GM21786 (cell line): ENCODE data around the gene ZFYVE26.
"Not testable (repeated sequence)": the region's sequence is repeated elsewhere in the genome, so short reads cannot be mapped to it uniquely, and the experiment has no call there.

Source experiments
- ATAC-seq: cut with Tn5 transposase; IDR thresholded peaks from one replicate; pipeline ENCODE4 v1.9.1; 2021; ENCODE audit not compliant: unreplicated experiment

ZFYVE26 gene

DNA sequence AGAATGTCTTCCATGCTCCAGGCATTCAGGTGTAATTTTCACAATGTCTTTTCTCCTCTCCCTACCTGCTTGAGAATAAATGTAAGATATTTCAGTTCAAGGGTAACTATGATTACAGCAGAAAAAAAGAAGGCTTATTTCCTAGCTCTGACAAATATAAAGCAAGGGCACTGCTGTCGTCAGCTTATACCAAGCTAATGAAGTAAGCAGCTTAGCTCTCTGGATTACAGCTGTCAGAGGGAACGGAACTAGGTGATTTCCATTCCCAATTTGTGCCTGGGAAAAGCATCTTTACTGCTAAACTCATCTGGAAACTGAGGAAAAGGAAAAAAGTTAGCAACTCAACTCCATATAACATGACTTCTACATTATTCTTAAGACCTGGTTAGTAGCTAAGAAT lies 56.5 kb downstream of the ZFYVE26 start:
- ATAC-seq: no peak

DNA sequence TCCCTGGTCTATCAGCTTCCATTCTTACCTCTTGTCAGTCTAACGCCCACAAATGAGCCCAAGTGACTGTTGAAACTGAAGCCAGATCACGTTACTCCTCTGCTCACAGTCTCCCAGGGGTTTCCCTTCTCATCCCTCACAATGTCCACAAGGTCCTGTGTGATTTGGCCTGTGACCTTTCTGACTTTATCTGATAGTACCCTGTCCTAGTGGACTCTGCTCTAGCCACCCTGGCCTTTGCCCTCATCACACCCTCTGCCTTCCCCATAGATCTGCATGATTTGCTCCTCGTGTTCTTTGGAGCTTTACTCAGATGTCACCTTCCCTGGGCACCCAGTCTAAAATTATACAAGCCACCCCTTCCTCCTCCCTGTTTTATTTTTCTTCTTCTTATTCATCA lies 59.2 kb downstream of the ZFYVE26 start:
- ATAC-seq: no peak

DNA sequence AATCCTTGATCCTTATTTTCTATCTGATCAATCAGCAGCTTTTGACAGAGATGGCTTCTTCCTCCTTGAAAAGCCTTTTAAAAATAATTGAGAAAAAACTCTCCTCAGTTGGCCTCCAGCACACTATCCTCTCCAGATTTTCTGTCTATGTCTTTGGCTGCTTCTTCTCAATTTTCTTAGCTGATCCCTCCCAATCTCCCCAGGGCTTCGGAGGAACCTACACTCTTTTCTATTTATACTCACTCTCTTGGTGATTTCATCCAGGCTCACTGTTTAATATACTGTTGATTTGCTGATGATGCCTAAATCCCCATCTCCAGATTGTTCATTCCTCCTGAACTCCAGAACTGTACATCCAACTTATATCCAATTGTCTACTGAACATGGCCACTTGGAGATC lies 59.9 kb downstream of the ZFYVE26 start:
- ATAC-seq: no peak

DNA sequence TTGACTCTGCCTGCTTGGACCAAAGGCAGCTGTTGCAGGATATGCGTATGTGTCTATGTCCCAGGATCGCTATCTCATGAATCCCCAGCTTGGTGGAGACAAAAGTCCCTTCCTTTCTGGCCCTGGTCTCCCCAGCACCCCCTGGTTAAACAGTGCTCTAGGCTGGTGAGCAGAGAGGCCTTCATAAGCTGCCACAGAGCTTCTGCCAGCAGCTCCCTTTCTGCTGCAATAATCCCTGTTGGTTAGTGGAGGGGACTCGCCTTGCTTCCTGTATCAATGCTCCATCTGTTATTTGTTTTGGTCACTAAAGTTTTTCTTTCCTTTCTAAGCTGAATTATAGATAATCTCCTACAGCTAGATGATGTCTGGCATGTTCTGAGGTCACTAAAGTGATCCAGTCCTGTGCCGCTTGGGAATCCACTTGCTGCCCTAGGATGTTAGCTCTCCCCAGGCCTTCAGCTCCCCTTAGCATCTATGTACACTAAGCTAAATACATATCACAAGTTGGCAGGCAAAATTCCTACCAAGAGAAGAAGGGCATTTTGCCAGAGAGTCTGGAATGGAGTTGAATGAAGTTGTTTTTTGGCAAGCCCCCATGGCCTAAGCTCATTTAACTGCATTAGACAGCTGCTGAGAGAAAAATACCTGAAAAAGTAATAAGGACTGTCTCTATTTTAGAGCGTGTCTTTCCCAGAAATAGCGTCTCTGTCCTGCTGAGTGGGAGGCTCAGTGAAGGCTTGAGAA lies 66.9 kb downstream of the ZFYVE26 start:
- no peak for ATAC-seq

DNA sequence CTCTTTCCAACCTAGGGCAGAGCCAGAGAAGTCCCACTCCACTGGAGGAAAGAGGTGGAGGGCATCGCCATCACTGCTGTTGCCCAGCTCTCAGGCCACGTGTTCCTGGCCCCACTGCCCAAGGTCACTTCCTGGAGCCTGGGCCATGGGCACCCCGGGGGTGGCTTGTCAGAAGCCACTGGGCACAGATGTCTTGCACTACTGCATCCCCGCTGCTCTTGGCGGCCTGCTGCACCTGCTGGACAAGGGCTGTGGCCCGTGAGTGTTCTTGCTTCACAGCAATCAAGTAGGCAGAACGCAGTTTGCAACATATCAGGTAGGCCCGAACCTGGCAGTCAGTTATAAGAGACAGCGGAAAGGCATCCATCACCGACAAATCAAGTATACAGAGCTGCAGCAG lies 68.1 kb downstream of the ZFYVE26 start:
- no peak for ATAC-seq

DNA sequence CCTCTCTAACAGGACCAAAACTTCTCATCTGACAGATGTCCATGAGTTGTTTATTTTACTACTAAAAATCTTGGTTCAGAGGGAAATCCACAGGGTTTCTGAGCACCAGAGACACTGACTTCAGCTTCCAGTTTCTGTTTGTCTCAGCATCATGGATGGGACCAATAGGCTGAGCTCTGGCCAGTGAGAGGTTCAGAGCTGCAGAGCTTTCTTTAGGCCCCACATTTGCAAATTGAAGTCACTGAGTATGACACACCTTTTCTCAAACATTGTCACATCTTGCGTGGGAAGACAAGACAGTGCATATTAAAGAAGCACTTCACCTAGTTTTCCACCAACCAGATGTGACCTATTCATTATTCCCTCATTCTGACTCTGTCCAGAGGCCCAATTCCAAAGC lies 69.5 kb downstream of the ZFYVE26 start:
- ATAC-seq: no peak

DNA sequence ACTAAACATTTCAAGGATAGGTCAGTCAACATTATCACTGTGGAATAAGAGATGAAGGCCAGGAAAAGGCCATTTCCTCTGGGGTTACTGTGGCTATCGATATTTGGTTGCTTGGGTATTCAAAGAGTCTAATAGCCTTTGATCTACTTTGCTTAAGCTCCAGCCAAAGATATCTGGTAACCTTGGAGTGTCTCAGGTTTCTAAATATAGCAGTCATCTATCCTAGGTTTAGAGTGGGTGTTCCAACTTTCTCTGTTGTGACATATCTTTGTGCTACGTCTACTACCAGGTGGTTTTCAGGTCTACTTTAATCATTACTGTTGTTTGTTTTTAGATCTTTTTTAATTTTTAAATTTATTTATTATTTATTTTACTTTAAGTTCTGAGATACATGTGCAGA lies 72.3 kb downstream of the ZFYVE26 start:
- ATAC-seq: no peak

DNA sequence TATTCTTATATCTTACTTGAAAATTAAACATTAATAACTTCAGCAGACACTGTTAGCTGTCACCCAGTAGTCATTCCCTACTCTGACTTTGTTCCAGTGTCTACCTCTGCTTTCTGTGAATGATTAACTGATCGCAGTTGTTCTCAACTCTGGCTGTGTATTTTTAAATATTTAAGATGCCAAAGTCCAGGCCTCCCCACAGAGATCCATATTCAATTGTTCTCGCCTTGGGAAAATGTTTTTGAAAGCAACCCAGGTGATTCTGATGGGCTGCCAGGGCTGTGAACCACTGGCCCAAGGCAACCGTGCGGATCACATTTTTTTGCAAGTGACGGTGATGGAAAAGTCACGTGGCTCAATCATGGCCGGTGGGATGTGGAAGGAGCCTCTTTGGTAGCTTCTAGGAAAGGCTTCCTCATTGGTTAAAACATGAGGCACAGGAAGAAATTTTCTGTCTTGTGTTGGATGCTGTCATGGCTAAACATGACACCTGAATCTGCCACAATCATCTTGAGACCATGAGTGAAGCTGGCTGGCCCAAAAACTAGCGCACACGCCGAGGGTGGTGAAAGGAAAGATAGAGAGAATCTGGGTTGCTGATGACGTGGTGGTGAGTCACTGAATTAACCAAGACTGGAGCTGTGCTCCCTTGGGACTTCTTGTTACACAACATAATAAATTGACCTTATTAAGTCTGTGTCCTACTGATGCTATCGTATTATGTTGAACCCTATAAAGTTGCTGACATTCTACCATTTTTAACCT lies 77.5 kb downstream of the ZFYVE26 start:
- ATAC-seq: no peak

DNA sequence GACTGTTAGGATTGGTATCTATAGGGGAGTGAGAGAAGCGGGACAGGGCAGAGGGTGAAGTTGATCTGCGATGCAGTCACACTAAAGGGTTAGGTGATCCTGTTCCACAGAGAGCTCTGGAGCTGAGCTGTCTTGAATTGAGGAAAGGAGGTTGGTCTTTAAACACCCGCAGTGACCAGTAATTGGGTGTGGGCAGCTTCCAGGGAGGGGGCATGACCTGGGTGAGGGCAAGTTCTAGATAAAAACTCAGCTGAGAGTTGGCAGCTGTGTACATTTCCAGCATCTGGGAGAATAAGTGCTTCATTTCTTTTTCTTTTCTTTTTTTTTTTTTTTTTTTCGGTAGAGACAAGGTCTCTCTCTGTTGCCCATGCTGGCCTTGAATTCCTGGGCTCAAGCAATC lies 79.6 kb downstream of the ZFYVE26 start:
- ATAC-seq: no peak

DNA sequence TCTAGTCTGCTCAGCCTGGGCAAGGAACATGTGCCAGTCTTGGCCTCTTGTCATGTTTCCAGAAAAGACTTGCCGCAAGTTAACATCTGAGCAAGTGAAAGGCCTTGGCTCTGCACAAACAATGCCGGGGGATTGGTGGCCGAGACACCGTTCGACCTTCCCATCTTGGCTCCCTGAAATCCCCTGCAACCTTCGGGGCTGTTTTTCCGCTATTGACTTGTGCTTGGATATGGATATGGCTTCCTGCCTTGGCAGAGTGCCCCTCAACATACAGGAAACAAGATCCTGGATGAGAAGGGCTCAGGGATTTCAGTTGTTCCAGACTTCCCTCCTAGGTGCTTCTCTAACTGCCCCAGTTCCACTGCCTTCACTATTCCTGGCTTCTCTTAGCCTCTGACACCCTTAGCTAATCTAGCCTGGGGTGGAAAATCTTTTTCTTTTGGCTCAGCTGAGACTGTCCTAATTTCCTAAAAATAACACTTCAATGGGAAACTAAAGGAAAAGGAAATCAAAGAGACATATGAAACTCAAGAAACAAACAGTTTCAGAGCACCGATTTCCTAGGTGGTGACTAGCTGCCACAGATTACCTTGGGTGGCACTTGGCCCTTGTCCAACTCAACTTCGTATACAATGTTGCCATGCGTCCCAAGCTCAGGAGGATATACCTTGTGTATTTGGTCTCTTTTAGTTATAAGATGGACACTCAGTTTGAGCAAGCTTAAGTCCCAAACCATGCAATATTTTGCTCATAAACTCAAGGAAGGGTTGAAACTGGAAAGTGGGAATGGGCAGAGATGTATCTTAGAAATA lies 80.8 kb downstream of the ZFYVE26 start:
- ATAC-seq: no peak

DNA sequence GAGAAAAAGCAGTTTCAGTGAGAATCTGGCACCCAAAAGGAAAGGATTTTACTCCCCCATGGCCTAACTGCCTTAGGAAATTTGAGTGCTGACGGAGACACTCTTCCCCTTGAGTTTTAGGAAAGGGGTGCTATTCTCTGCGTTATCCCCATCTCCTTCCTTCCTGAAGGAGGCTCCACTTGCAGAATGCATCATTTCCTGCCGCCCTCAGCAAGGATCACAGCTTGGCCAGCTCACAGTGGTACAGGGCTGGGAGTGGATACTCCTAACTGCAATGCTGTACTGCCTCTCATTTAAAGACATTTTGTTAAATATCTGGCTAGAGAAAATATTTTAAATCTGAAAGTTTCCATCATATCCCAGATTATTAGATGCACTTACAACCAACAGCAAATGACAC lies 81.7 kb downstream of the ZFYVE26 start:
- no peak for ATAC-seq

DNA sequence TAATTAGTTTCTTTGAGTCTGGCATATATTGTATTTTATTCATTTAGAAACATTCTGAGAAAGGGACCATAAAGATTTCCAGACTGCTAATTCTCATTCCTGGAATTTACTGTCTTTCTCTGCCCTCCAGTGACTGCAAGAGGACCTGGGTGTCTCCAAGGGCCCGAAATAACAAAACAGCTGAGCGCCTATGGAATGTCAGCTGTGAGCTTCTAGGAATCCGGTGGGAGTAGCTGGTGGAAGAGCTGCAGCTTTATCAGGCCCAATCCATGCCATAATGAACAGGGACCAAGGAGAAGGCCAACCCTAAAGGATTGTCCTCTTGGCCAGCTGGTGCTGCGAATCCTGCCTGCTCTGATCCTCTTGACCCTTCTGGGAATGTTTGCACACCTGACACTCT lies 82.8 kb downstream of the ZFYVE26 start:
- no peak for ATAC-seq

DNA sequence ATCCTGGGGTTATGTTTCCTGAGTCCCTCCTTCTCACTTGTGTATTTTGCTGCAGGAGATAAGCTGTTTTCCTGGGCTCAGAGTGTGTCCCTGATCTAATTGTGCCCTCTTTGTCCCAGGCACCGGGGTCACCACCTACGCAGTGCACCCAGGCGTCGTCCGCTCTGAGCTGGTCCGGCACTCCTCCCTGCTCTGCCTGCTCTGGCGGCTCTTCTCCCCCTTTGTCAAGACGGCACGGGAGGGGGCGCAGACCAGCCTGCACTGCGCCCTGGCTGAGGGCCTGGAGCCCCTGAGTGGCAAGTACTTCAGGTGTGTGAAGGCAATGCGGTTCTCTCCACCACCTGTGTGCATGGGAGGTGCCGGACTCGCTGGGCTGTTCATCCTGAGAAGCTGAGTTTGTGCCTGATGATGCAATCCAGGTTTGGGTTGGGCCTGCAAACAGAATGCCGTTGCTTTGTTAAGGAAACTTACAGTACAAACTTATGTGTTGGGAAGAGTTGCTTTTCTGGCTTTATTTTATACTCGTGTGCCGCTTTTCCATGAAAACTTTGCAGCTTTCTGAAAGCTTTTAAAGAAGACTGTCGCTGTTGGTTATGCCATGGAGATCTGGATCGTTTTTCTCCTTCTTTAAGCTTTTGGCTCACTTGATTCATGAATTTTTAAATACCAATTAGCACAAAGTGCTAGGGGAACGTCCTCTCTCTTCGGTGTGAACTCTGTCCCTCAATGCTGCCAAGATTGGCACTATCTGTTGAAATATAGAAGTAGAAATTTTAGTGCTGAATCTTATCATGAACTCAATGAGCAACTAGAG lies 87.1 kb downstream of the ZFYVE26 start:
- no peak for ATAC-seq

DNA sequence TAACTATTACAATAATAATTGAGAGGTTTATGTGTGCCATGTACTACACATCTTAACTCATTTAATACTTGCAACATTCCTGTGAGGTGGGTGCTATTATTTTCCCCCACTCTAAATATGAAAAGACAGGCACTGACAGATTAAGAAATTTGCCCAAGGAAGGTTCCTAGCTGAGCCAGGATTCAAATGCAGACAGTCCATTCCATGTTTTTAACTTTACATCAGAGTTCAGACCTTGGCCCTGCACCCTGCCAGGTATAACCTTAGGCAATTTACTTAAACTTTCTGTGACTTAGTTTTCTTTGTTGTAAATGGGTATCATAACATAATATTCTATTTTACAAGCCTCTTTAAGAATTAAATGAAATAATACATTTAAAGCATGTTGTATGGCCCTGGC lies 88.1 kb downstream of the ZFYVE26 start:
- ATAC-seq: no peak

DNA sequence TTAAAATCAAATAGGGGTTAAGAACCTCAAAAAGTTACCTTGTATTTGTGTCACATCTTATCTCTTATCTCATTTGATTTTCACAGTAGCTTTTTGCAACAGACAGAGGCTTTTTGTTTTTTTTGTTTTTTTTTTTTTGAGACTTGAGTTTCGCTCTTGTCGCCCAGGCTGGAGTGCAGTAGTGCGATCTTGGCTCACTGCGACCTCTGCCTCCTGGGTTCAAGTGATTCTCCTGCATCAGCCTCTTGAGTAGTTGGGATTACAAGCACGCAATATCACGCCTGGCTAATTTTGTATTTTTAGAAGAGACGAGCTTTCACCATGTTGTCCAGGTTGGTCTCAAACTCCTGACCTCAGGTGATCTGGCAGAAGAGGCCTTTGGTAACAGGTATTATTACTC lies 89.0 kb downstream of the ZFYVE26 start:
- no peak for ATAC-seq

DNA sequence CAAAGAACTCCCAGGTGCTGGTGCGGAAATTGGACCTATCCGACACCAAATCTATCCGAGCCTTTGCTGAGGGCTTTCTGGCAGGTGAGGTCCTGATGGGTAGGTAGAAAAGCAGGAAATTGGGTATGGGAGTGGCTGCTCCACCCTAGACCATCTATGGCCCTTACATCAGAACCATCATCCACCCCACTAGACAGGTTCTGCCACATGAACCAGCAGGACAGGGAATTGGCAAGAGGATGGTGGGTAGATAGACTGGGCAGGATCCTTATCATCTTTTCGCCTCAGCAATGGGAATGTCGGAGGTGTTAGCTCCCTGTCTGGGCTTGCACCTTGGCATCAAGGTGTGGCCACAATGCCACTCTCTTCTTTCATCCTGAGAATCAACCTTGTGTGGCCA lies 91.2 kb downstream of the ZFYVE26 start:
- ATAC-seq: no peak

DNA sequence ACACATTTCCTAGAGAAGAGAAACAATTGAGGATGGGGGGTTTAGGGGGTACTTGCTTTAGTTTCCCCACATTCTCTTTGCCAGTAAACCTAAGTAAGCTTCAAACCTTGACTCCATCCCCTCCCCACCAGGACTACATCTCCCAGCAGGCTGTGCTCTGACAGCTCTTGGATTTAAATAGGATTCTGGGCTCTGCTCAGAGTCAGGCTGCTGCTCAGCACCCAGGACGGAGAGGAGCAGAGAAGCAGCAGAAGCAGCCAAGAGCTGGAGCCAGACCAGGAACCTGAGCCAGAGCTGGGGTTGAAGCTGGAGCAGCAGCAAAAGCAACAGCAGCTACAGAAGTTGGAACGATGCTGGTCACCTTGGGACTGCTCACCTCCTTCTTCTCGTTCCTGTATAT lies 94.1 kb downstream of the ZFYVE26 start:
- ATAC-seq: no peak

DNA sequence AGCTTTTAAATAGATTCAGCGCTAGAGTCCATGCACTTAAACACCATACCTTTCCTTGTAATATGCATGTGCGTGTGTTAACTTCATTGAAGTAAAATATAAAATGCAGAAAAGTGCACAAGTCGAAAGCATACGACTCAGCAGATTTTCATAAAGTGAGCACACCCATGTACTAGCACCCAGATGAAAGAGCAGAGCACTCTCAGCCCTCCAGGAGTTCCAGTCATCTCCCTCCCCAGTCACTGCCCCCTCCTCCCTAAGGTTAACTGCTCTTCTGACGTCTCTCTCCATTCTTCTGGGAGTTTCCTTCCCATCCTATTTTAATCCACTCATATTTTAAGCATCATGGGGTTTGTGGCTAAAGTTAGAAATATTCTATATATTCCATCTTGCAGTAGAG lies 94.5 kb downstream of the ZFYVE26 start:
- ATAC-seq: no peak

DNA sequence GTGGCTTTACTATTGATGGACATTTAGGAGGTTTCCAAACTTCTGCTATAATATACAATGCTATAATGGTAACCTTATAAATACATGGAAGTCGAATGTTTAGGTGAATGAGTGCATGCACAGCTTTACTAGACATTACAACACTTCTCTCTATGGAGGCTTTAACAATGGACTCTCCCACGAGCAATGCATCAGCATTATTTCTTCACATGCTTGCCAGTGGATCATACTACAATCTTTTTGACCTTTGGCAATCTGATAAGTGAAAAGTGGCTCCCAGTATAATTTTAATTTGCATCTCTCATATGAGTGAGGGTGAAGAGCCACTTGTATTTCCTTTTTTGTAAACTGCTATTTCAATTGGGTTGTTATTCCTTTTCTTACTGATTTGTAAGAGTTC lies 96.5 kb downstream of the ZFYVE26 start:
- ATAC-seq: no peak

DNA sequence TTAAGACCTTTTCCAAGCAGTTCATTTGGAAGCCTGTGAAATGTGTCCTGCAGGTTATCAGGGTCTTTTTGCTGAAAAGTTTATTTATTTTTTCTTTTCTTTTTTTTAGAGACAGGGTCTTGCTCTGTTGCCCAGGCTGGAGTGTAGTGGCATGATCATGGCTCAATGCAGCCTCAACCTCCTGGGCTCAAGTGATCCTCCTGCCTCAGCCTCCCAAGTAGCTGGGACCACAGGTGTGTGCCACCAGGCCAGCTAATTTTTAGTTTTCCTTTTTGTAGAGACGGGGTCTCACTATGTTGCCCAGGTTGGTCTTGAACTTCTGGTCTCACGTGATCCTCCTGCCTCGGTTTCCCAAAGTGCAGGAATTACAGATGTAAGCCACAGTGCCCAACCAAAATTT lies 97.0 kb downstream of the ZFYVE26 start:
- ATAC-seq: not testable (repeated sequence)

DNA sequence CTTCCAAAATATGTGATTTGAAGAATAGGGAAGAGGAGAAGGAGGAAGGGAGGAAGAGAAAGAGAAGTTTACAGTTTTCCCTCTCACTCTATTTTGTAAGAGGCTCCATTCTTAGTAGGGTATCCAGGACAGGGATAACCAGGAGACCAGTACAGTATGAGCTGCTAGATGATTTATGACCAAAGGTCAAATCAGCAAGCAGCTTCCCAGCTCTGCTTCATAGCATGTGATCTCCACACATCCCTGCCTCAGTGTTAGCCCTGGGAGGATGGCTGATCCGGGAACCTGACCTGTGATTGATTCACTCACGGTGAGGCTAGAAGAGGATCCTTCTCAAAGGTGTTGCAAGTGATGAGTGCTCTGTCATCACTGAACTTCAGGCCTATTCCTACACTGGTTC lies 98.1 kb downstream of the ZFYVE26 start:
- ATAC-seq: no peak
